ENCODE measurements around the gene PCID2.

Gene PCID2

DNA sequence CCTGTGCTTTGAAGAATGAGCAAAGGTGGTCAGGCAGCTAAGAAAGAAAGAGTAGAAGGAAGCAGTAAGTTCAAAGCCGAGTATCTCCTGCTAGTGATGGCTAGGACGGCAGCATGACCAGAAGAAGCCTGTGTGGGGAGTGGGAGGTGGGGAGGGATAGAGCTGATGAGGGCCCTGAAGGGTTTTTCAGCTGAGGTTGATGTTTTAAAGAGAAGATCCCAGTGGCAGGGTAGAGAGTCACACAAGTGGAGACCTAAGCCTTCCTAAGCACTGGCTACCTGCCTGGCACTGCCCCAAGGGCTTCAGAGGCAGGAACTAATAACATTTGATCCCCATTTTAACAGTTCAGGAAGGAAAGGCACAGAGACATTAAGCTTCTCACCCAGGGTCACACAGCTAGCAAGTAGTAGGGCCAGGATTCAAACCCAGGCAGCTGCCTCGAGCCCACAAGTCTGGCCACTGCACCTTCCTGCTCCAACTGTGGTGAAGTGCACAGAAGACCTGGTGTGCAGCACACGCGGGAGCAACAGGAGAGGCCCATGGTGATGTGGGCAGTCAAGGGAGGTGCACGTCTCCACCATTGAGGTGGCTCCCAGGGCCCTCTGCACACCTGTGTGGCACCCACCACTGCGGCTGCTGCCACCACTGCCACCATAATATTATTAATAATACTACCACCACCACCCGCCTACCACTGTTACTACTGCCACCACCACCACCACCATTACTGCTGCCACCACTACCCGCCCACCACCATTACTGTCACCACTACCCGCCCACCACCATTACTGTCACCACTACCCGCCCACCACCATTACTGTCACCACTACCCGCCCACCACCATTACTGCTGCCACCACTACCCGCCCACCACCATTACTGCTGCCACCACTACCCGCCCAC, 23.1 kb upstream of the PCID2 start:
- Histone ChIP-seq H3K27me3 (no peaks in the 10 kb centered on the region), H3K9me3 (no peaks in the 10 kb centered on the region), H3K4me1 (no peaks in the 10 kb centered on the region), H3K36me3 (peaks cover 42% of the 10 kb centered on the region), H3K4me3 (ENCODE audit: low read depth, low read length) (no peak overlapping the region)
- DNase-seq = no peak
- TF ChIP-seq, protein P1, sequence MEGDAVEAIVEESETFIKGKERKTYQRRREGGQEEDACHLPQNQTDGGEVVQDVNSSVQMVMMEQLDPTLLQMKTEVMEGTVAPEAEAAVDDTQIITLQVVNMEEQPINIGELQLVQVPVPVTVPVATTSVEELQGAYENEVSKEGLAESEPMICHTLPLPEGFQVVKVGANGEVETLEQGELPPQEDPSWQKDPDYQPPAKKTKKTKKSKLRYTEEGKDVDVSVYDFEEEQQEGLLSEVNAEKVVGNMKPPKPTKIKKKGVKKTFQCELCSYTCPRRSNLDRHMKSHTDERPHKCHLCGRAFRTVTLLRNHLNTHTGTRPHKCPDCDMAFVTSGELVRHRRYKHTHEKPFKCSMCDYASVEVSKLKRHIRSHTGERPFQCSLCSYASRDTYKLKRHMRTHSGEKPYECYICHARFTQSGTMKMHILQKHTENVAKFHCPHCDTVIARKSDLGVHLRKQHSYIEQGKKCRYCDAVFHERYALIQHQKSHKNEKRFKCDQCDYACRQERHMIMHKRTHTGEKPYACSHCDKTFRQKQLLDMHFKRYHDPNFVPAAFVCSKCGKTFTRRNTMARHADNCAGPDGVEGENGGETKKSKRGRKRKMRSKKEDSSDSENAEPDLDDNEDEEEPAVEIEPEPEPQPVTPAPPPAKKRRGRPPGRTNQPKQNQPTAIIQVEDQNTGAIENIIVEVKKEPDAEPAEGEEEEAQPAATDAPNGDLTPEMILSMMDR (IDR thresholded peaks at IDR 0.05; ENCODE audit: low read depth, low read length) = no peak

DNA sequence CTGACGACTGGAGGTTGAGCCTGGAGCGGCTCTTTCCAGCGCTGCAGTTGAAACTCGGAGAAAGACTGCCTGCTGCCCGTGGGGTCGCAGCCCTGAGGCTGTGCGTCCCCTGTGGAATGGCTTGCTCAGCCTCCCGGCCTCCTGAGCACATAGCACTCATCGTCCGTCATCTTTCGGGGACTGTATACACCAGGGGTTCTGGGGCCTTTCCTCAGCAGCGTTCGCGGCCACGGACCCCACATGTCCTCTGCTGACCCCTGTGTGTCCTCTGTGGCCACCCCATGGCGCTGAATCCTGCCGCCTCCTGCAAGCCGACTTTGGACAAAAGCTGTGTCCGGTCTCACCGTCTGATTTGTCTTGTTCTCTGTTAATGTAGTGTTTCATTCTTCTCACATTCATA, 21.3 kb upstream of the PCID2 start:
- Histone ChIP-seq H3K4me3 (ENCODE audit: low read depth, low read length) (no peak overlapping the region), H3K9me3 (no peaks in the 10 kb centered on the region), H3K27me3 (no peaks in the 10 kb centered on the region), H3K36me3 (peaks cover 52% of the 10 kb centered on the region), H3K4me1 (no peaks in the 10 kb centered on the region)
- TF ChIP-seq, protein P1 (IDR thresholded peaks at IDR 0.05; ENCODE audit: low read depth, low read length) = no peak
- no peak for DNase-seq

DNA sequence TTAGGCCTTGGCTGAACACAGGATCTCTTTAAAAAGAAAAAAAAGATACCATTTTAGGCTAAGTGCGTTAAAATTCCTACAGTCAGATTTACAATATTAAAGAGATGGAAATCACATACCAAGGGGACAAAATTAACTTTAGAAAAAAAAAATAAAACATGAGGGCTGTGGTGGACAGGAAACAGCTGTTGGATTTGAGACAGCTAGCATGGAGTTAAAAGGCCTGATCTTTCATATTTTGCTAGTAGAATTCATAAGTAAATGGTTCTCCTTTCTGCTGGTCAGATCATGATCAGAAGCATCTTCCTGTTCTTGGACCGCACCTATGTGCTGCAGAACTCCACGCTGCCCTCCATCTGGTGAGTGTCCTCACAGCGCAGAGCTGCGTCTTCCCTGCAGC, 20.7 kb upstream of the PCID2 start:
- Histone ChIP-seq H3K9me3 (no peaks in the 10 kb centered on the region), H3K4me3 (ENCODE audit: low read depth, low read length) (no peak overlapping the region), H3K36me3 (peaks cover 59% of the 10 kb centered on the region), H3K4me1 (no peaks in the 10 kb centered on the region), H3K27me3 (no peaks in the 10 kb centered on the region)
- no peak for DNase-seq
- TF ChIP-seq, protein P1 (IDR thresholded peaks at IDR 0.05; ENCODE audit: low read depth, low read length) = no peak

DNA sequence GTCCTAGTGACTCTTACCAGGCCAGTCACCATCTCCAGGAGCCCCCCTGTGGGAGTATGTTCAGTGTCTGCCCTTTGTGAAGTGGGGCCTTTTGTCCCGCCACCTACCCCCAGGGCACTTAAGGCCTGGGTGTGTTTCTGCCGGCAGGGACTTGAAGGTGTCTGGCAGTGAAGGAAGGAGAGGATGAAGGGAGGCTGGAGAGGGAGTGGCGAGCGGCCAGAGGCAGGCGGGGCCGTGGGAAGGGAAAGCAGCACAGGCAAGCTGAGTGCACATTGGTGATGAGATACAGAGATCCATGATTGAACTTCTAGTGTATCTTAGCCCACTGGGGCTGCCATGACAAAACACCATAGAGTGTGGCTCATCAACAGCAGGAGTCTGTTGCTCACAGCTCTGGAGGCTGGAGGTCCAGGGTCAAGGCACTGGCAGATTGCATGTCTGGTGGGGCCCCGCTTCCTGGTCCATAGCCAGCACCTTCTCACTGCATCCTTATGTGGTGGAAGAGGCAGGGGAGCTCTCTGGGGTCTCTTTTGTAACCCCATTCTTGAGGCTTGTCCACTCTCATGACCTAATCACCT, 18.5 kb upstream of the PCID2 start:
- H3K4me3 ChIP-seq (ENCODE audit: low read depth, low read length) = no peak overlapping the region
- H3K9me3 ChIP-seq = no peaks in the 10 kb centered on the region
- H3K4me1 ChIP-seq = no peaks in the 10 kb centered on the region
- TF ChIP-seq, protein P1 (IDR thresholded peaks at IDR 0.05; ENCODE audit: low read depth, low read length) = no peak
- peaks cover 65% of the 10 kb centered on the region for H3K36me3 ChIP-seq
- no peaks in the 10 kb centered on the region for H3K27me3 ChIP-seq
- no peak for DNase-seq

DNA sequence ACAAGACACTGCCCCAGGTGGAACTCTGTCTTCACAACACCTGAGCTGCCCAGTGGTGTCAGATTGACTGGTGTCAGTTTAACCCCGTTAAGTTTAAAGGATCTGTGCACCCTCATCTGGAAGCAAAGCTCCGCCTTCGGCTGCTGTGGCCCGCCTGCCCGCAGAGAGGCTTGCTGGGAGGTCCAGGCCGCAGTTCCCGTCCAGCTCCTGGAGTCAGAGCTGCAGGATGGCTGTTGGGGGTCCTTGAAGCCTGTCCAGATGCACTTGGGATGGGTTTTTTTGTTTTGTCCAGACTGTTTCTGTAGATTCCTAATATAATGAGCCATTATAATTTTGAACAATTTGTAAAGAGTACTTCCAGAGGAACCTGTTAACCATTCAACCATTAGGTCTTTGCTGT, 17.0 kb upstream of the PCID2 start:
- 0 out of 2 replicates have a peak, but pooled peaks cover 1% of the 10 kb centered on the region for H3K4me1 ChIP-seq
- H3K9me3 ChIP-seq = no peaks in the 10 kb centered on the region
- H3K36me3 ChIP-seq = peaks cover 77% of the 10 kb centered on the region
- no peaks in the 10 kb centered on the region for H3K27me3 ChIP-seq
- DNase-seq = no peak
- TF ChIP-seq, protein P1 (IDR thresholded peaks at IDR 0.05; ENCODE audit: low read depth, low read length) = no peak
- H3K4me3 ChIP-seq (ENCODE audit: low read depth, low read length) = no peak overlapping the region

DNA sequence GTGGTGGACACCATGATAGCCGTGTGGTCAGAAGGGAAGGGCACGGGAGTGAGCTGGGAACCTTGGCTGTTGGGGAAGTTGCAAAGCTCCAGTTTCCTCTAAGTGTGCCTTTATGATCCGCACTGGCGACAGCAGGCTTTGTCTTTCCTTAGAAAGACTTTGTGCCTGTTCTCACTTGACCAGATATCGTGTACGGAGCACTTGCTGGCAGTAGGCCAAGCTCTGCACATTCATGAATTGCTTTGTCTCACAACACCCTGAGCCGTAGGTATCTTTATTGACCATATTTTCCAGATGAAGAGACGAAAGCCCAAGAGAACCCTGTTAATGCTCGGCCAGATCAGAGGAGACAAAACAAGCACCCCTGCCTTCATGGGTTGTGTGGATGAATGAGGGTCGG, 16.0 kb upstream of the PCID2 start:
- H3K9me3 ChIP-seq = no peaks in the 10 kb centered on the region
- H3K4me3 ChIP-seq (ENCODE audit: low read depth, low read length) = no peak overlapping the region
- no peaks in the 10 kb centered on the region for H3K27me3 ChIP-seq
- TF ChIP-seq, protein P1 (IDR thresholded peaks at IDR 0.05; ENCODE audit: low read depth, low read length) = no peak
- H3K36me3 ChIP-seq = peaks cover 71% of the 10 kb centered on the region
- DNase-seq = peak; percentile 42
- H3K4me1 ChIP-seq = peaks cover 10% of the 10 kb centered on the region; the same call in 1 of the 2 replicates

Measured in BE2C (cell line).